Inferior parietal cortex (tissue), 1 donor: ENCODE data around the gene SELENOH.

Source experiments
- DNase-seq: peaks from one replicate; pipeline ENCODE4 v3.0.0-alpha.2; 2016; ENCODE audit errors: extremely low spot score

SELENOH gene

GRCh38 chr11:57746920-57747319, 5.6 kb downstream of the SELENOH start:
- DNase-seq, result no peak

DNA sequence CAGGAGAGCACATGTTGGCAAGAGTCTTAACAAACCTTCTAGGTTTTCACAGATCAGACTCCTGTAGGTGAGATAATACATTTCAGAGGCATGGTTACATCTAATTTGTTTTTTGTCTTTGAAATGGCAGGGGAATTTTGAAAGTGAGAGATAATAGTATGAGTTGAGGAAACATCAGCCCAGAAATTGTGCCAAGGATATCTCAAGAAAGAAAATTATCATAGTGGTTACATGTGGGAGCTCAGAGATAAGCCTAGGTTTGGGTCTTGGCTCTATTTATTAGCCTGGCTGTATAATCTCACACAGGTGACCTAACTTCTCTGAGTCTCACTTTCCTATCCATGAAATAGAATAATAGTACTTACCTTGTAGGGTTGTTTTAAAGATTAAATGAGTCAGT, 9.9 kb downstream of the SELENOH start:
- DNase-seq, result no peak

GRCh38 chr11:57751676-57752253, 10.5 kb downstream of the SELENOH start, which contains the start of gene BTBD18:
BTBD18 (minus strand) TSS chr11:57751819; CDS start chr11:57751188, 631 bp downstream.
- DNase-seq, result peak; percentile 41

GRCh38 chr11:57752954-57753353, 11.7 kb downstream of the SELENOH start:
- no peak for DNase-seq

- DNase-seq, result no peak
These were observed 16.9 kb downstream of the SELENOH start for GRCh38 chr11:57758174-57758573.

GRCh38 chr11:57761301-57762234, 20.3 kb downstream of the SELENOH start, which contains the start of gene CTNND1:
CTNND1 (plus strand) TSS chr11:57761802; CDS start chr11:57791479, 29,677 bp downstream.
- peak; percentile 94 for DNase-seq

DNA sequence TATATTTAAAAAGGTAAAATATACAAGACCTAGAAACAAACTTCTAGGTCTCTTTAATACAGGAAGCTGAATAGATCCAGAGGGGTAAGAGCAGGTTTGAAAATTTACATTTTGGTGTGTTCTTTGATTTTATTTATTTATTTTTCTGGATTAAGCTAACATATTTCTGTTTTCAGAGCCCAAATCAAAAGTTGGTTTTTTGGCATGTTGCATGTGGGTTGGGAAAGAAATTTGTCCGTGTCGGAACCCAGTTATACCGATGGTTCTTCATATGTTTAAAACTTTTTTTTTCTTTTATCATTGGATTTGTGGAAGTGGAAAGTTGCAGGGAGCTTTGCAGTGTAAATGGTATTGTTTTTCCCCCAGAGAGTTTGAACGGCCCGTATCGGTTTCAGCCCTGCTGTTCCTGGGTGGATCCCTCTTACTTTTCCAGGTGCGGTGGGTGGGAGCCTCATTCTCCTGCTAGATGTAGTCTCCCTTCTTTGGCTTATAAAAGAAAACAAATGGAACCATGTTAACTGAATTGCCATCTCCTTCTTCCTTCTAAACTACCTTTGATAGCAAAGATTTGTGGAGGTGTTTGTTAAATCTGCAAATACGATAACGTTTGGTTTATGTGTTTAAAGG, 21.1 kb downstream of the SELENOH start:
- no peak for DNase-seq

DNA sequence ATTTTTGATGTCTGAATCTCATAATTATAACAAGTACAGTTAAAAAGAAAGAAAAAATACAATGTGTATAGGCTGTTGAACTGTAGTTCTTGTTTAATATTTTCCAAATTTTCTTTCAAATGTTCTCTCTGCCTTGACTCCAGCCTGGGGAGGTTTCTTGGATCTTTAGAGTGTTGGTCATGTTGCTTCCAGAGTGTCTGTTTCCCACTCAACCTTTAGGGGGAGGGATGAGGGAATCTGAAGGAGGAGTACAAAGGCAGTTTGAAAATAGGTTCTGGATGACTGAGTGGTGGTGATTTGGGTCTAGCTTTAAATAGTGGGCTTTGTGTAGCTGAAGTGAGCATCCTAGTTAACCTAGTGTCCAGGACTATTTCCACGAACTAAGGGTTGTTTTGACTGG, 22.3 kb downstream of the SELENOH start:
- DNase-seq, result peak; percentile 65

DNA sequence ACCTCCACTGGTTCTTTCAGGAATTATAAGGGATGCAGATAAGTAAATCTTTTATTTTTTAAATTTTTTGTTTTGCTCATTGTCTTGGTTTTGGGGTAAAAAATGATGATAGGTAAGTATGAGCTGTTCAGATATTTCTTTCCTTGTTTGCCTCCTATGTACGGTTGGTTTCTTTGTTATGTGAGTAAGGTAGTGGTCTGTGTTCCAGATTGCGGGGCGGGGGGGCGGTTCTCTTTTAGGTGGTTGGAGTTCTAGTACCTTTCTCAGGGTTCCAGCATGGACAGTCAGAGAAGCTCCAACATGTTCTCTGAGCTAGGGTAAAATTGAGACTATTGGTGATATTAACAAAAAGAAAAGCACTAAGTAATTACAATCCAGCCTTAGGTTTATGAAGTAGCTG, 22.7 kb downstream of the SELENOH start:
- DNase-seq, result no peak

GRCh38 chr11:57764566-57764965, 23.3 kb downstream of the SELENOH start:
- DNase-seq, result no peak

GRCh38 chr11:57764972-57765371, 23.7 kb downstream of the SELENOH start:
- no peak for DNase-seq

- no peak for DNase-seq
These were observed 29.5 kb downstream of the SELENOH start for GRCh38 chr11:57770793-57771192.

DNA sequence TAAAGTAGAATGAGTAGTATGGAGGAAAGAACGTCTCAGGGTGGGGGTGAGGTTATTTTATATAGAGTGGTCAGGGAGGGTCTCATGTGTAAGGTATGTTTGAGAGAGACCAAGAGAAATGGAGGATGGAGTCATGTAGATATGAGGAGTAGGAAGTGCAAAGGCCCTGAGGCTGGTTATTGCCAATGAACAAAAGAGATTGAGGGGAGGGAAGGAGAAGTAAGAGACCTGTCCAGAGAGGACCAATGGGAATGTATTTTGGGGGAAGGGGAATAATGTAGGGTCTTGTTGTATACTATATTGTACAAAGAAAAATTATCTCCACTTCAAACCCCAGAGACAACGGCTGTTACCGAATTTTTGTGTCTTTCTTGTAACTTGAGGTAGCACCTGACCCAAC, 30.1 kb downstream of the SELENOH start:
- no peak for DNase-seq

- DNase-seq, result no peak
These were observed 31.3 kb downstream of the SELENOH start for GRCh38 chr11:57772562-57772961.

- no peak for DNase-seq
These were observed 31.8 kb downstream of the SELENOH start for GRCh38 chr11:57773026-57773598.

DNA sequence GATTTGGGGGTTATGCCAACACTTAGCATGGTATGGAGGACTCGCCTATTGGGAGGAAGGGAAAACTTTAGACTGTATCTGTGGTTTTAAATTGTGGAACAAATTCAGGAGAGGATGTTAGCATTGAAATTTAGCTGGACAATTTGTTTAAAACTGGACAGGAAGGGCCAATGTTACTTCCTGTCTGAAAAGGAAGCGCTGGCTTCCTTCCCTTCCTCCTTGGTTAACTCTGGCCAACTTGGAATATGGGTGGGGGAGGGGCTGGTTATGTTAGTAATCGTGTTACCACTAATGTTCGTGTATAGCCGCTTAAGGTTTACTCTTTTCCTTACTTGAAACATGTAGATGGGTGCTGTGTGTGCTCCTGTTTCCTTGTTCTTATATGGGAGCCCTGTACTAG, 34.2 kb downstream of the SELENOH start:
- DNase-seq, result no peak

DNA sequence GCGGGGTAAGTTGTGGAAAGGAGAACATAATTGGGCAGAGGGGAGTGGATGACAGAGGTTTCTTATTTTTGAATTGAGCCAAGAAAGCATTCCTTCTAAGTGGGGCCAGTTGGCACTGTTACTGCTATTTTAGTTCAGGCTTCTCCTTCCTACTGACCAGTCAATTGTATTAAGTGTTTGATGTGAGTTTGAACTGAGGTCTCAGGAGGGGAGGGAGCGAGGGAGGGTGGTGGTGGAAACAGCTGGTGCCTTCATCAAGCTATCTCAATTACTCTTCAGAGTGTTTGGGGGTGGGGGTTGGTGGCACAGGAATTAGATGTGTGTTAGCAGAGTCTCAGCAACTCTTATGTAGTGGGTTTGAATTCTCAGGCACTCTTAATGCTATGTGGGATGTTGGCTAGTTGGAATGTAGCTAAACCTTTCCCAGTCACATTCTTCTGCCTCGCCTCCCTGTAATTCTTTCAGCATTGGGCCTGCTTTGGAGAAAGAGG, 34.8 kb downstream of the SELENOH start:
- no peak for DNase-seq

- DNase-seq, result no peak
These were observed 35.4 kb downstream of the SELENOH start for GRCh38 chr11:57776577-57777210.

- no peak for DNase-seq
These were observed 36.7 kb downstream of the SELENOH start for GRCh38 chr11:57777969-57778317.

- DNase-seq, result peak; percentile 77
These were observed 37.2 kb downstream of the SELENOH start for GRCh38 chr11:57778318-57779037.

- peak; percentile 68 for DNase-seq
These were observed 38.0 kb downstream of the SELENOH start for GRCh38 chr11:57779276-57779675.
